Measurements from ENCODE around the gene ARHGEF2. TPM values are rescaled to one million over a fixed set of nuclear protein-coding genes. Genes with fewer than 3 reads are reported as not detected.

The ARHGEF2 gene
- total RNA-seq, 1 experiment from 2014 or later: 167 TPM

DNA sequence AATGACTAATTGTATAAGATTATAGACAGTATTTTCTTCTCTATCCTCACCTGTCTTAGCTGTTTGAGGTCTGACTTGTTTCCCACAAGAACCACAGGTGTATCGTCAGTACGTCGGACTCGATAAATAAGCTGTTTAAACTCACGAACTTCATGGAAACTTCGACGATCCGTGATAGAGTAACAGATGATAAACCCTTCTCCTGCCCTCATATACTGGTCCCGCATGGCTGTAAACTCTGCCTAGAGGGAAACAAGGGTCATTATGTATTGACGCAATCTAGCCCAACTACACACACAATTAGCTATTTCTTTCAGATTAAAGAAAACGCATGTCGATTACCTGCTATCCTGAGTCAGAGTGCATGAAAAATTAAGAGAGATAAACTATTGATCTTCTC lies 74.1 kb downstream of the ARHGEF2 start:
- Histone ChIP-seq H3K9me3 (replicated peaks) (no peaks in the 10 kb centered on the region), H3K4me1 (no peaks in the 10 kb centered on the region), H3K4me3 (no peak overlapping the region), H3K27ac (no peak overlapping the region), H3K27me3 (no peaks in the 10 kb centered on the region), H3K36me3 (peaks cover 63% of the 10 kb centered on the region)
- no peak for DNase-seq

DNA sequence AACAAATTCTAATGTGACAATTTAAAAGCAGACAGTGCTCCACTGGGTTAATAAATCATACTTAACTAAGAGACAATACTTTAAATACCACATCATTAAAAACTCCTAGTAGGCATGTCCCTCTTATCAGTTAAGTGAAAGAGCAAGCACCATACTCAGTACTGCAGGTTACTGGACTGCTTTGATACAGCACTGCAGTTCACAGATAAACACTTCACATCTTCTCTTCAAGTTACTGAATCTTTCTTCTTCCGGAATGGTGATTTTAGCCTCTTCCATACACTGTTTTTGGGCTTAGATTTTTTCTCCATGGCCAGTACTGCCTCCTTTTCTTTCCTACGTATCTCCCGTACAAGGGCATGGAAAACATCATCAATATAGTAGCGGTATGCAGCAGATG lies 78.2 kb downstream of the ARHGEF2 start:
- H3K27ac ChIP-seq: no peak overlapping the region
- no peak overlapping the region for H3K4me3 ChIP-seq
- DNase-seq: no peak
- H3K9me3 ChIP-seq (replicated peaks): no peaks in the 10 kb centered on the region
- H3K27me3 ChIP-seq: no peaks in the 10 kb centered on the region
- no peaks in the 10 kb centered on the region for H3K4me1 ChIP-seq
- H3K36me3 ChIP-seq: peaks cover 63% of the 10 kb centered on the region

DNA sequence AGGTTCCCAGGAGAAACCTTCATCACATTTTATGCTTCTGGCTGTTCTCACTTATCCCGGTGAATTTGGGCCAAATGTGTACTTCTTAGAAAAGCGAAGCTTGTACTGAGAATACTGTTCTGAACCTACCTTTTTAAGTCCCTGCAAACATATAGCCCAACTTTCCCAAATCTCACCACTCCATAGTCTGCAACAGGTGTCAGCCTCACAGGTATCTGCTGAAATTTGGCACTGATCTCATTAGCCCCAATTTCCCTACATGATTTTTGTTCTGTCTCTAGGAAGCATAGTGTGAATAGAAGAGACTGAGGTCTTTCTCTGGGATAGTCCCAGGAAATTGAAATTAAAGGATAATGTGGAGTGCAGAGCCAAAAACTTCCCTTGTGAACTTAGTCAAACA lies 78.7 kb downstream of the ARHGEF2 start:
- Histone ChIP-seq H3K36me3 (peaks cover 58% of the 10 kb centered on the region), H3K27me3 (no peaks in the 10 kb centered on the region), H3K27ac (no peak overlapping the region), H3K4me1 (no peaks in the 10 kb centered on the region), H3K9me3 (replicated peaks) (no peaks in the 10 kb centered on the region), H3K4me3 (no peak overlapping the region)
- DNase-seq: no peak

DNA sequence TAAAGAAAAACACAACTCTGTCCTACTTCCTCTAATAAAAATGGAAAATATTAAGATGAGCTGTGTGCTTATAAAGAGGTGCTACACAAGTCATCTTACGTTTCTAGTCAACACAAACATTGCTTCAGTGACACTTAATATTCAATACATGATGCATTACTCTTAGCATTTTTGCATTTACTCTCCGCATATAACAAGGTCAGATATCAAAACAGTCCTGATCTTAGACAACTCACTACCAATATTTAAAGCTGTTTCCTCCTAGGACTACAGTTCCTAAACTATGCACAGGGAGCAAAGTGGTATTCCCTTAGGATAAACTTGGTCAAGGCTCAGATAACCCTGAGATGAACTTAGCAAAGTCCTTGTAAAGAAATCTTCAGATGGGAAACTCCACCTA lies 79.5 kb downstream of the ARHGEF2 start:
- Histone ChIP-seq H3K4me3 (no peak overlapping the region), H3K27me3 (no peaks in the 10 kb centered on the region), H3K27ac (no peak overlapping the region), H3K36me3 (peaks cover 51% of the 10 kb centered on the region), H3K9me3 (replicated peaks) (no peaks in the 10 kb centered on the region), H3K4me1 (no peaks in the 10 kb centered on the region)
- no peak for DNase-seq

DNA sequence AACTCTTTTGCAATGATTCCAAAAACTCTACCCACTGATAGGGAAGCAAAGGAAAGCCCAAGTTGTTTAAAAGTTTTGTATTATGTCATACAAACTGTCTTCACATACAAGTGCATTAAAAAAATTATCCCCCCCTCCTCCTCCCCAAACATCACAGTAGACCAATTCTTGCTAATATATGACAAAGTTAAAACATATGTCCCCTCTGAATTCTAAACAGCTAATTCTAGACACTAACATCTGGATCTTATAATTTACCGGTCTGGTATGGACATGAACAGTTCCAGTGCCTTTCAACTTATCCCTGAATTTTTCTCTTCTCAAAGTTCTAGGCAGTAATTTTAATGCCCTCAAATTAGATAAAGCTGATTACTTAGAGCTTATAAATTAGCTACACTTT lies 80.6 kb downstream of the ARHGEF2 start:
- DNase-seq: no peak
- Histone ChIP-seq H3K27ac (no peak overlapping the region), H3K36me3 (peaks cover 43% of the 10 kb centered on the region), H3K4me1 (no peaks in the 10 kb centered on the region), H3K9me3 (replicated peaks) (no peaks in the 10 kb centered on the region), H3K4me3 (no peak overlapping the region), H3K27me3 (no peaks in the 10 kb centered on the region)

Other genes with a start within 250 kb of the ARHGEF2 start
- gene GON4L, start 121.3 kb downstream of the ARHGEF2 start, total RNA-seq (2014; rRNA removed; shearing (Covaris generic)): 22.8 and 25.8 TPM in 2 replicates
- gene SYT11, start 119.0 kb downstream of the ARHGEF2 start, total RNA-seq (2014; rRNA removed; shearing (Covaris generic)): 6.8 and 6.9 TPM in 2 replicates
- gene RIT1, start 67.2 kb downstream of the ARHGEF2 start, total RNA-seq (2014; rRNA removed; shearing (Covaris generic)): 19.4 and 26.0 TPM in 2 replicates
- 36.4 and 52.1 TPM in 2 replicates for gene KHDC4, start 44.1 kb downstream of the ARHGEF2 start, total RNA-seq (2014; rRNA removed; shearing (Covaris generic))
- 0.08 TPM in 1 of 2 replicates, not detected in the other for gene RXFP4, start 36.9 kb downstream of the ARHGEF2 start, total RNA-seq (2014; rRNA removed; shearing (Covaris generic))
- gene SSR2, start 42.4 kb upstream of the ARHGEF2 start, total RNA-seq (2014; rRNA removed; shearing (Covaris generic)): 170 and 183 TPM in 2 replicates
- gene UBQLN4, start 75.3 kb upstream of the ARHGEF2 start, total RNA-seq (2014; rRNA removed; shearing (Covaris generic)): 34.4 and 36.5 TPM in 2 replicates
- 24.8 and 33.3 TPM in 2 replicates for gene LAMTOR2, start 76.2 kb upstream of the ARHGEF2 start, total RNA-seq (2014; rRNA removed; shearing (Covaris generic))
- gene RAB25, start 82.6 kb upstream of the ARHGEF2 start, total RNA-seq (2014; rRNA removed; shearing (Covaris generic)): not detected in 2 replicates
- 21.8 and 22.3 TPM in 2 replicates for gene MEX3A, start 103.9 kb upstream of the ARHGEF2 start, total RNA-seq (2014; rRNA removed; shearing (Covaris generic))
- 113 and 114 TPM in 2 replicates for gene LMNA, start 136.2 kb upstream of the ARHGEF2 start, total RNA-seq (2014; rRNA removed; shearing (Covaris generic))
- 1.2 and 2.1 TPM in 2 replicates for gene SEMA4A, start 175.0 kb upstream of the ARHGEF2 start, total RNA-seq (2014; rRNA removed; shearing (Covaris generic))
- 12.3 and 12.9 TPM in 2 replicates for gene SLC25A44, start 215.6 kb upstream of the ARHGEF2 start, total RNA-seq (2014; rRNA removed; shearing (Covaris generic))
- gene PMF1, start 234.5 kb upstream of the ARHGEF2 start, total RNA-seq (2014; rRNA removed; shearing (Covaris generic)): 59.7 and 63.5 TPM in 2 replicates

Measured in SJCRH30 (cell line).